ENCODE data around the gene ARHGAP9. TPM values are rescaled to one million over a fixed set of nuclear protein-coding genes. Genes with fewer than 3 reads are reported as not detected.
A peak's percentile ranks its signal among the peaks of the same experiment; 100 is the strongest.

The ARHGAP9 gene
- polyA plus RNA-seq, 1 of the 3 experiments (the other 2 are of a cell fraction), result 0.66 TPM

DNA sequence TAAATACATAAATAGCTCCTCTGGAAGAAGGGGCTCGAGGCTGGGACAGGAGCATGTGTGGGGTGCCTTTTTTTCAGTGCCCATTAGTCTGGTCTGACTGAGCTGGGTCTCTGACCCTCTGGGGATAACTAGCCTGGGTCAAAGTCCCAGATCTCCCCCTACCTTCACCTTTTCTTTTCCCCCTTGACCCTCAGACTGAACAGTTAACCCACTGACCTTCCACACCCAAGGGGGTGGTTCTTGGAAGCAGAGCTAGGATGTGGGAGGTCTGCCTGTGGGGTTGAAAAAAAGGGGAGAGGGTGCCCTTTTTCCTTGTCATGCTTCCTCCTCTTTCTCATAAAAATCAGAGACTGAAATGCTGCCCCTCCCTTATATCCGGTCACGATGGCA is 21.0 kb downstream of the ARHGAP9 start:
- H3K27me3 ChIP-seq (ENCODE audit: insufficient read depth), result no peaks in the 10 kb centered on the region
- ChIA-PET CTCF (interaction anchor here (0.6 to 13.7 kb wide), 71 partner anchors 8 to 334 kb away, joined by 3 to 391 read pairs (median 4); partner anchors contain the start of genes B4GALNT1, INHBC, MARS1 and NXPH4), POLR2A (interaction anchor here (0.7 to 1.0 kb wide), 3 partner anchors 13 to 62 kb away, joined by 3 read pairs; partner anchors contain the start of gene DDIT3)
- no peaks in the 10 kb centered on the region for H3K9me3 ChIP-seq
- no peaks in the 10 kb centered on the region for H4K20me1 ChIP-seq (ENCODE audit: insufficient read depth)
- H3K4me2 ChIP-seq, result peak overlapping the region; percentile 94
- peak overlapping the region in 1 of 2 experiments; percentile 53; a peak in 2 of 4 replicates for H3K27ac ChIP-seq (ENCODE audit: low read depth in 2 of 2, low read length in 1 of 2)
- whole genome bisulfite sequencing (ENCODE audit: low lambda C conversion rate), result 33% methylated on average over 3 of the region's 3 CpGs
- peaks cover 0 to 34% of the 10 kb centered on the region in 2 experiments; a peak in 2 of 4 replicates for H3K4me1 ChIP-seq (ENCODE audit: control insufficient read depth in 1 of 2, insufficient read depth in 2 of 2, low read depth in 1 of 2, low read length in 1 of 2)
- peaks cover 5% of the 10 kb centered on the region for H3F3A ChIP-seq (replicated peaks; ENCODE audit: insufficient read depth)
- peak overlapping the region; percentile 67 to 90 for H3K4me3 ChIP-seq (ENCODE audit: low read depth in 2 of 2, low read length in 1 of 2)
- no peaks in the 10 kb centered on the region for H3K79me2 ChIP-seq (ENCODE audit: insufficient read depth)
- H3K36me3 ChIP-seq (replicated peaks in 1 of 2; ENCODE audit: control insufficient read depth in 1 of 2, insufficient read depth in 2 of 2, low read length in 1 of 2), result no peaks in the 10 kb centered on the region
- peak overlapping the region; percentile 52; the same call in 1 of the 2 replicates for H3K9ac ChIP-seq
- H3K9me2 ChIP-seq, result no peaks in the 10 kb centered on the region
- no peak for TF ChIP-seq PBX3 (IDR thresholded peaks at IDR 0.05)
- TF ChIP-seq, protein P1, sequence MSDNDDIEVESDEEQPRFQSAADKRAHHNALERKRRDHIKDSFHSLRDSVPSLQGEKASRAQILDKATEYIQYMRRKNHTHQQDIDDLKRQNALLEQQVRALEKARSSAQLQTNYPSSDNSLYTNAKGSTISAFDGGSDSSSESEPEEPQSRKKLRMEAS (IDR thresholded peaks at IDR 0.05; ENCODE audit: low read depth), result no peak
- TF ChIP-seq POLR2AphosphoS5 (IDR thresholded peaks at IDR 0.05; ENCODE audit: low read depth, low read length), result no peak
- TF ChIP-seq ELF1 (IDR thresholded peaks at IDR 0.05), result no peak
- TF ChIP-seq CHD2 (IDR thresholded peaks at IDR 0.05; ENCODE audit: low read length, partially characterized antibody), result no peak
- TF ChIP-seq FOXJ3 (CRISPR knock-in tag; IDR thresholded peaks at IDR 0.05), result no peak
- no peak for TF ChIP-seq CTCF (IDR thresholded peaks at IDR 0.05)
- TF ChIP-seq TEAD4 (IDR thresholded peaks at IDR 0.05; ENCODE audit: borderline replicate concordance, insufficient read depth), result no peak
- DNase-seq, result no peak
- H2AFZ ChIP-seq (ENCODE audit: low read depth), result peak overlapping the region; percentile 80; the same call in 1 of the 2 replicates

DNA sequence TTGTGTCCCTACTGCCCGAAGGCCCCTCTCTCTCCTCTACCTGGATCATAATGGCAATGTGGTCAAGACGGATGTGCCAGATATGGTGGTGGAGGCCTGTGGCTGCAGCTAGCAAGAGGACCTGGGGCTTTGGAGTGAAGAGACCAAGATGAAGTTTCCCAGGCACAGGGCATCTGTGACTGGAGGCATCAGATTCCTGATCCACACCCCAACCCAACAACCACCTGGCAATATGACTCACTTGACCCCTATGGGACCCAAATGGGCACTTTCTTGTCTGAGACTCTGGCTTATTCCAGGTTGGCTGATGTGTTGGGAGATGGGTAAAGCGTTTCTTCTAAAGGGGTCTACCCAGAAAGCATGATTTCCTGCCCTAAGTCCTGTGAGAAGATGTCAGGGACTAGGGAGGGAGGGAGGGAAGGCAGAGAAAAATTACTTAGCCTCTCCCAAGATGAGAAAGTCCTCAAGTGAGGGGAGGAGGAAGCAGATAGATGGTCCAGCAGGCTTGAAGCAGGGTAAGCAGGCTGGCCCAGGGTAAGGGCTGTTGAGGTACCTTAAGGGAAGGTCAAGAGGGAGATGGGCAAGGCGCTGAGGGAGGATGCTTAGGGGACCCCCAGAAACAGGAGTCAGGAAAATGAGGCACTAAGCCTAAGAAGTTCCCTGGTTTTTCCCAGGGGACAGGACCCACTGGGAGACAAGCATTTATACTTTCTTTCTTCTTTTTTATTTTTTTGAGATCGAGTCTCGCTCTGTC is 22.8 kb downstream of the ARHGAP9 start:
- H3K79me2 ChIP-seq (ENCODE audit: insufficient read depth), result no peaks in the 10 kb centered on the region
- H3F3A ChIP-seq (replicated peaks; ENCODE audit: insufficient read depth), result peaks cover 5% of the 10 kb centered on the region
- no peak for TF ChIP-seq EZH2phosphoT487 (IDR thresholded peaks at IDR 0.05; ENCODE audit: borderline replicate concordance, low read depth)
- TF ChIP-seq POLR2AphosphoS5 (IDR thresholded peaks at IDR 0.05; ENCODE audit: low read depth, low read length), result no peak
- TF ChIP-seq RAD21 (IDR thresholded peaks at IDR 0.05; ENCODE audit: low read length), result no peak
- no peak for TF ChIP-seq RXRA (IDR thresholded peaks at IDR 0.05; ENCODE audit: borderline replicate concordance, low read depth)
- TF ChIP-seq GABPA (IDR thresholded peaks at IDR 0.05; ENCODE audit: low read depth), result no peak
- TF ChIP-seq TCF12 (IDR thresholded peaks at IDR 0.05), result no peak
- no peak overlapping the region for H3K9ac ChIP-seq
- no peaks in the 10 kb centered on the region for H3K9me2 ChIP-seq
- no peak for DNase-seq
- no peak overlapping the region for H3K4me3 ChIP-seq (ENCODE audit: low read depth in 2 of 2, low read length in 1 of 2)
- no peaks in the 10 kb centered on the region for H3K9me3 ChIP-seq
- no peaks in the 10 kb centered on the region for H3K27me3 ChIP-seq (ENCODE audit: insufficient read depth)
- H3K27ac ChIP-seq (ENCODE audit: low read depth in 2 of 2, low read length in 1 of 2), result no peak overlapping the region
- no peak overlapping the region for H3K4me2 ChIP-seq
- 83% methylated on average over 6 of the region's 6 CpGs for WGBS (ENCODE audit: low lambda C conversion rate)
- ChIA-PET POLR2A (no interaction called here), CTCF (interaction anchor here (0.6 to 13.7 kb wide), 16 partner anchors 7 to 216 kb away, joined by 3 to 391 read pairs (median 14); partner anchors contain the start of genes DDIT3 and INHBC)
- peaks cover 4 to 33% of the 10 kb centered on the region in 2 experiments; a peak in 2 of 4 replicates for H3K4me1 ChIP-seq (ENCODE audit: control insufficient read depth in 1 of 2, insufficient read depth in 2 of 2, low read depth in 1 of 2, low read length in 1 of 2)
- H2AFZ ChIP-seq (ENCODE audit: low read depth), result no peak overlapping the region
- H4K20me1 ChIP-seq (ENCODE audit: insufficient read depth), result no peaks in the 10 kb centered on the region
- H3K36me3 ChIP-seq (replicated peaks in 1 of 2; ENCODE audit: control insufficient read depth in 1 of 2, insufficient read depth in 2 of 2, low read length in 1 of 2), result no peaks in the 10 kb centered on the region

All from SK-N-SH (cell line).